Activated CD8-positive, alpha-beta memory T cell treated with anti-CD3 and anti-CD28 coated beads, Interleukin-2, amount 10 ng/mL, durations not matched to agents 7 days and 5 days (primary cell): Measurements from ENCODE around the gene EIF3D. TPM values are rescaled to one million over a fixed set of nuclear protein-coding genes. Genes with fewer than 3 reads are reported as not detected.

Experiments
- ATAC-seq: fragments of 150-1000 bp; cut with Tn5 transposase; one replicate; pipeline ENCODE4 v1.10.0; 2021; ENCODE audit warnings: moderate library complexity
- CTCF ChIA-PET: fragments of 350-600 bp; sonication (Branson Sonifier 250); formaldehyde crosslinking; loops from one replicate; lab custom pipeline; 2021; ENCODE audit warnings: antibody characterized with exemption; lab: Charles Lee
- DNase-seq: peaks from one replicate; pipeline ENCODE4 v3.0.0-alpha.2; 2020
- H3K27ac Mint-ChIP-seq: one replicate; pipeline ENCODE4 v1.8.0; 2021; ENCODE audit warnings: mild to moderate bottlenecking, mixed read lengths
- H3K27me3 Mint-ChIP-seq: one replicate; pipeline ENCODE4 v1.8.0; 2021; ENCODE audit warnings: mixed read lengths
- H3K36me3 Mint-ChIP-seq: one replicate; pipeline ENCODE4 v1.8.0; 2021; ENCODE audit warnings: mild to moderate bottlenecking, mixed read lengths
- H3K4me1 Mint-ChIP-seq: one replicate; pipeline ENCODE4 v1.8.0; 2021; ENCODE audit warnings: mixed read lengths
- H3K4me3 Mint-ChIP-seq: one replicate; pipeline ENCODE4 v1.8.0; 2021; ENCODE audit warnings: mild to moderate bottlenecking, moderate library complexity, mixed read lengths
- H3K9me3 Mint-ChIP-seq: one replicate; pipeline ENCODE4 v1.8.0; 2022; ENCODE audit warnings: low read depth, mixed read lengths
- total RNA-seq, 2 experiments: library from RNA; stranded (reverse); gene quantifications; one replicate each; pipeline ENCODE4 v1.2.3, GENCODE V29; 2021

Gene EIF3D, protein sequence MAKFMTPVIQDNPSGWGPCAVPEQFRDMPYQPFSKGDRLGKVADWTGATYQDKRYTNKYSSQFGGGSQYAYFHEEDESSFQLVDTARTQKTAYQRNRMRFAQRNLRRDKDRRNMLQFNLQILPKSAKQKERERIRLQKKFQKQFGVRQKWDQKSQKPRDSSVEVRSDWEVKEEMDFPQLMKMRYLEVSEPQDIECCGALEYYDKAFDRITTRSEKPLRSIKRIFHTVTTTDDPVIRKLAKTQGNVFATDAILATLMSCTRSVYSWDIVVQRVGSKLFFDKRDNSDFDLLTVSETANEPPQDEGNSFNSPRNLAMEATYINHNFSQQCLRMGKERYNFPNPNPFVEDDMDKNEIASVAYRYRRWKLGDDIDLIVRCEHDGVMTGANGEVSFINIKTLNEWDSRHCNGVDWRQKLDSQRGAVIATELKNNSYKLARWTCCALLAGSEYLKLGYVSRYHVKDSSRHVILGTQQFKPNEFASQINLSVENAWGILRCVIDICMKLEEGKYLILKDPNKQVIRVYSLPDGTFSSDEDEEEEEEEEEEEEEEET
- 100 to 1,000 TPM; 205 to 232 TPM for total RNA-seq

- CTCF ChIA-PET, result interaction anchor here (0.8 to 2.6 kb wide), 7 partner anchors 17 to 516 kb away, joined by 3 to 14 read pairs (median 4); no protein-coding TSS in a partner anchor
- peak within 1 kb of the TSS; percentile 98 for H3K27ac Mint-ChIP-seq
- H3K4me1 Mint-ChIP-seq, result peaks cover 32% of the 10 kb centered on the region
- DNase-seq (peak; percentile 100), ATAC-seq (peak; percentile 97)
- H3K27me3 Mint-ChIP-seq, result no peaks in the 10 kb centered on the region
- peaks cover 3% of the 10 kb centered on the region for H3K9me3 Mint-ChIP-seq
- H3K4me3 Mint-ChIP-seq, result peak within 1 kb of the TSS; percentile 84
- H3K36me3 Mint-ChIP-seq, result peaks cover 28% of the 10 kb centered on the region
These were observed at the start of gene EIF3D for GRCh38 chr22:36528795-36529751. Gene EIF3D (minus strand): TSS chr22:36529166. CDS start chr22:36526121, 3,045 bp downstream.

DNA sequence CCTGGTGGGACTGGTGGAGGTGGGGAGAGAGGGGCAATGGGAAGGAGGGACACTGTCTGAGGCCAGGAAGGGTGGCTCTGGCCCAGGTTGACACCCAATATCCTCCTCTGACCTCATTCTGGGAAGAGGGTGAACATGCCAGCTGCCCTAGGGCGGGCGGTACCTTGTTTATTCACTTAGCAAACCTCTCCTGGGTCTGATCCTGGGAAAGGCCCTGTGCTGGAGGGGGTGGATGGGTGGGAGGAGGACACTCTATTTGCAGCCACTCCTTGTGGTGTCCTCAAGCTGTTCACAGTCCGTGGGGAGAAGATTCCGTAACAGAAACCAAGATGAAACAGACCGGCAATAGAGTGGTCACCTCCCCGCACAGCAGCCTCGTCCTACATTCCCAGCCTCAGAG, 49.7 kb upstream of the EIF3D start:
- H3K27ac Mint-ChIP-seq, result no peak overlapping the region
- H3K36me3 Mint-ChIP-seq, result no peaks in the 10 kb centered on the region
- H3K4me3 Mint-ChIP-seq, result no peak overlapping the region
- ATAC-seq (no peak), DNase-seq (no peak)
- no peaks in the 10 kb centered on the region for H3K9me3 Mint-ChIP-seq
- CTCF ChIA-PET, result interaction anchor here (0.9 kb wide), 1 partner anchor 9 kb away, joined by 3 read pairs; no protein-coding TSS in a partner anchor
- H3K27me3 Mint-ChIP-seq, result peaks cover 6% of the 10 kb centered on the region
- no peaks in the 10 kb centered on the region for H3K4me1 Mint-ChIP-seq

DNA sequence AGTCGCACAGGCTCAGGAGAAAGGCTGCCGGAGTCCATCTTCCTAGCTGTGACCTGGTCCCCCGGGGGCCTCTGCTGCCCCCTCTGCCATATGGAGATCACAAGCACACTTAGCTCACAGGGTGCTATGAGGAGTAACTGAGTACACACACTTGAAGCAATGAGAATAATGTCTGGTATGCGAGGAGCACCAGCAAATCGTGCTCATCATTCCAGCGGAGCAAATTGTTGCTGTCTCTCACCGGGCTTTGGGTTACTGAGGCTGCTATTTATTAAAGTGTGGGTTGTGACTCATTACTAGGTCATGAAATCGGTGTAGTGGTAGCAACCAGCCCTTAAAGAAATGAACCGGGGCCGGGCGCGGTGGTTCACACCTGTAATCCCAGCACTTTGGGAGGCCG, 48.1 kb upstream of the EIF3D start:
- Mint-ChIP-seq H3K27ac (no peak overlapping the region), H3K27me3 (peaks cover 3% of the 10 kb centered on the region), H3K4me1 (no peaks in the 10 kb centered on the region), H3K36me3 (no peaks in the 10 kb centered on the region), H3K4me3 (no peak overlapping the region), H3K9me3 (no peaks in the 10 kb centered on the region)
- CTCF ChIA-PET, result no interaction called here
- ATAC-seq (no peak), DNase-seq (no peak)

DNA sequence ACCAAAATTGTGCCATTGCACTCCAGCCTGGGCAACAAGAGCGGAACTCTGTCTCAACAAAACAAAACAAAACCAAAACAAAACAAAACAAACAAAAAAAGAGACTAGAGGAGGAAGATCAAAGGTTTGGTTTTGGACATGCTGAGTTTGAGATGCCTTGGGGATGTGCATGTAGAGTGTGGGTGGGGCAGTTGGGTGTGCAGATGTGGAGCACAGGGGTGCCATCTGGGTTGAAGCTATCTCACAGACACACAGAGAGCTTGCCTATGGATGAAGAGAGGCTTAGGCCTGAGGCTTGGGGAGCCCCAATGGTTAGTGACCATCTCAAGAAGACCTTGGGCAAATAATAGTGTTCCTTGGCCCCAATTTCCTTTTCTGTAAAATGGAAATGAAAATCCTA, 45.8 kb upstream of the EIF3D start:
- no peak for ATAC-seq
- DNase-seq, result no peak
- no peaks in the 10 kb centered on the region for H3K36me3 Mint-ChIP-seq
- CTCF ChIA-PET, result no interaction called here
- no peaks in the 10 kb centered on the region for H3K27me3 Mint-ChIP-seq
- no peak overlapping the region for H3K4me3 Mint-ChIP-seq
- no peak overlapping the region for H3K27ac Mint-ChIP-seq
- H3K9me3 Mint-ChIP-seq, result no peaks in the 10 kb centered on the region
- no peaks in the 10 kb centered on the region for H3K4me1 Mint-ChIP-seq

DNA sequence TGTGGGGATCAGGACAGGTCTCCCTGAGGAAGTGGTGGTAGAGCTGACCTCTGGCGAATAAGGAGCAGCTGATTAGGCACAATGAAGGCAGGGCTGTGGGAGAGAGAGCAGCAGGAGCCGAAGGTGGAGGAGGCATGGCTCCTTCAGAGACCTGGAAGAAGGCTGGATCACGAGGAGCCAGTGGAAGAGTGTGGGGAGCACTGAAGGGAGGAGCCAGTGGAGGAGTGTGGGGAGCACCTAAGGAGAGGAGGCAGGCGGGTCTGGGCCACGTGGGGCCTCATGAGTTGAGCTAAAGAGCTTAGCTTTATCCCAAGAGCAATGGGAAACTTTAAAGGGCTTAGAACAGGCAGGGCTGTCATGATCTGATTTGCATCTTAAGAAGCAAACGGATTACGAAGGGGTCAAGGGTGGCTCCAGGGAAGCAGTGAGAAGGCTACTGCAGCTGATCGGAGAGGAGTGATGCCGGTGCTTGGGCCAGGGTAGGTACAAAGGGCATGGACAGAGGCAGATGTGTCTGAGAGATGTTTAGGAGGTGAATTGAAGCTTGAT, 44.9 kb upstream of the EIF3D start:
- H3K4me3 Mint-ChIP-seq, result no peak overlapping the region
- H3K27ac Mint-ChIP-seq, result no peak overlapping the region
- no peaks in the 10 kb centered on the region for H3K9me3 Mint-ChIP-seq
- H3K27me3 Mint-ChIP-seq, result no peaks in the 10 kb centered on the region
- no peak for DNase-seq
- no peak for ATAC-seq
- no peaks in the 10 kb centered on the region for H3K36me3 Mint-ChIP-seq
- CTCF ChIA-PET, result no interaction called here
- H3K4me1 Mint-ChIP-seq, result no peaks in the 10 kb centered on the region

- ATAC-seq (no peak), DNase-seq (no peak)
- no peaks in the 10 kb centered on the region for H3K9me3 Mint-ChIP-seq
- H3K27me3 Mint-ChIP-seq, result peaks cover 6% of the 10 kb centered on the region
- H3K36me3 Mint-ChIP-seq, result no peaks in the 10 kb centered on the region
- no peak overlapping the region for H3K27ac Mint-ChIP-seq
- CTCF ChIA-PET, result no interaction called here
- no peaks in the 10 kb centered on the region for H3K4me1 Mint-ChIP-seq
- H3K4me3 Mint-ChIP-seq, result no peak overlapping the region
These were observed 43.0 kb upstream of the EIF3D start for GRCh38 chr22:36571991-36572390.

GRCh38 chr22:36569999-36570398, 41.0 kb upstream of the EIF3D start:
- Mint-ChIP-seq H3K4me1 (no peaks in the 10 kb centered on the region), H3K27me3 (peaks cover 21% of the 10 kb centered on the region), H3K27ac (no peak overlapping the region), H3K4me3 (no peak overlapping the region), H3K36me3 (no peaks in the 10 kb centered on the region), H3K9me3 (no peaks in the 10 kb centered on the region)
- CTCF ChIA-PET, result interaction anchor here (0.7 kb wide), 1 partner anchor 8 kb away, joined by 3 read pairs; no protein-coding TSS in a partner anchor
- ATAC-seq, result no peak
- DNase-seq, result no peak

DNA sequence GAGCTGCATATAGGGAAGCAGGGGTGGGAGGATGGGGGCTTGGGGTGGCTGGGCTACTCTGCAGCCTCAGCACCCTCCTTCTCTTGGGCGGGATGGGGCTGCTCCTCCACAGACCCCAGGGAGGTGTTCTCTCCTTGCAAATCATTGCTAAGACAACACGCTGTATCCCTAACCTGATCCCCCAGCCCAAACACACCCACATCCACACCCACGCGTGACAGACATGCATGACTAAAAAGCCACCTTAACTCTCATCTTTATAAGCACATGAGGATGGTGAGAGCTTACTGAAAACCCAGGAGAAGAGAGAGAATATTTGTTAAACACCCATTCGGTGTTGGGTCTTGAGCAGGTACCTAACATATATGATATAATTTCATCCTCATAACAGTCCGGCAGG, 39.9 kb upstream of the EIF3D start:
- ATAC-seq (no peak), DNase-seq (no peak)
- CTCF ChIA-PET, result no interaction called here
- H3K36me3 Mint-ChIP-seq, result no peaks in the 10 kb centered on the region
- no peak overlapping the region for H3K4me3 Mint-ChIP-seq
- no peaks in the 10 kb centered on the region for H3K9me3 Mint-ChIP-seq
- H3K27ac Mint-ChIP-seq, result no peak overlapping the region
- peaks cover 31% of the 10 kb centered on the region for H3K27me3 Mint-ChIP-seq
- no peaks in the 10 kb centered on the region for H3K4me1 Mint-ChIP-seq

DNA sequence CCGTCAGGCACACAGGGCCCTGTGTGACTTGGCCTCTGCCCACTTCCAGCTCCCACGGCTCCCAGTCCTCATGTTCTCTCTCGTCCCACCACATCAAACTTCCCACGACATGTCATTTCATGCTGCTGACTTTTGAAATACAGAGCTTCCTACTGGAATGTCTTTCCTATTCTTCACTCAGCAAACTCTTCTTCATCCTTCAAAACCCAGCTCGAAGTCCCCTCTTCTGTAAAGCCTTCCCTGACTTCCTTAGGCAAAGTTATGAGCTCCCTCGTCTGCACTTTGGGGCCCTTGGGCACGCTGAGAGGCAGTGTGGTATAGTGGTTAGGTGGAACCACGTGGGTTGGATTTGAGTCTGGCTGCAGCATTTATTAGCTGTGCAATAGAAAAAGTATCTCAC, 37.8 kb upstream of the EIF3D start:
- peaks cover 41% of the 10 kb centered on the region for H3K27me3 Mint-ChIP-seq

GRCh38 chr22:36565686-36566085, 36.7 kb upstream of the EIF3D start:
- peaks cover 41% of the 10 kb centered on the region for H3K27me3 Mint-ChIP-seq

More for the DNA sequence above, 37.8 kb upstream of the EIF3D start:
- no peak overlapping the region for H3K4me3 Mint-ChIP-seq
- CTCF ChIA-PET, result interaction anchor here (1.1 kb wide), 1 partner anchor 66 kb away, joined by 3 read pairs; no protein-coding TSS in a partner anchor
- DNase-seq, result no peak
- H3K36me3 Mint-ChIP-seq, result no peaks in the 10 kb centered on the region
- ATAC-seq, result no peak
- H3K4me1 Mint-ChIP-seq, result no peaks in the 10 kb centered on the region
- no peak overlapping the region for H3K27ac Mint-ChIP-seq
- no peaks in the 10 kb centered on the region for H3K9me3 Mint-ChIP-seq

DNA sequence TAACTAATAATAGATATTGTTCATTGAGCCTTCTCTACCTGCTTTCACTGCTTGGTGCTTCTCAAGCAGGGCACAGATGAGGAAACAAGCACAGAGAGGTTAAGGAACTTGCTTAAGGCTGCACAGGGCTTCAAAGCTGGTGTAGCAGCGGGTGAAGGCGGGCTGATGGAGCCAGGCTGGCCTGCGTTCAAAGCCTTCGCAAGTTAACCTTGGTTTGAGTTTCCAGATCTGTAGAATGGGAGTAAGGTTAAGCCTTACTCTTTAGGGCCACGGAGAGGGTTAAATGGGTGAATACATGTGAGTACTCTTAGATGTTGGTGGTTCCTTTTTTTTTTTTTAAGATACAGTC, 36.2 kb upstream of the EIF3D start:
- Mint-ChIP-seq H3K27me3 (peaks cover 44% of the 10 kb centered on the region), H3K4me3 (no peak overlapping the region), H3K9me3 (no peaks in the 10 kb centered on the region), H3K27ac (no peak overlapping the region), H3K36me3 (no peaks in the 10 kb centered on the region), H3K4me1 (no peaks in the 10 kb centered on the region)
- no peak for DNase-seq
- CTCF ChIA-PET, result no interaction called here
- ATAC-seq, result no peak

More at GRCh38 chr22:36565686-36566085, 36.7 kb upstream of the EIF3D start:
- CTCF ChIA-PET, result no interaction called here
- ATAC-seq (no peak), DNase-seq (no peak)
- Mint-ChIP-seq H3K9me3 (no peaks in the 10 kb centered on the region), H3K27ac (no peak overlapping the region), H3K36me3 (no peaks in the 10 kb centered on the region), H3K4me1 (no peaks in the 10 kb centered on the region), H3K4me3 (no peak overlapping the region)

DNA sequence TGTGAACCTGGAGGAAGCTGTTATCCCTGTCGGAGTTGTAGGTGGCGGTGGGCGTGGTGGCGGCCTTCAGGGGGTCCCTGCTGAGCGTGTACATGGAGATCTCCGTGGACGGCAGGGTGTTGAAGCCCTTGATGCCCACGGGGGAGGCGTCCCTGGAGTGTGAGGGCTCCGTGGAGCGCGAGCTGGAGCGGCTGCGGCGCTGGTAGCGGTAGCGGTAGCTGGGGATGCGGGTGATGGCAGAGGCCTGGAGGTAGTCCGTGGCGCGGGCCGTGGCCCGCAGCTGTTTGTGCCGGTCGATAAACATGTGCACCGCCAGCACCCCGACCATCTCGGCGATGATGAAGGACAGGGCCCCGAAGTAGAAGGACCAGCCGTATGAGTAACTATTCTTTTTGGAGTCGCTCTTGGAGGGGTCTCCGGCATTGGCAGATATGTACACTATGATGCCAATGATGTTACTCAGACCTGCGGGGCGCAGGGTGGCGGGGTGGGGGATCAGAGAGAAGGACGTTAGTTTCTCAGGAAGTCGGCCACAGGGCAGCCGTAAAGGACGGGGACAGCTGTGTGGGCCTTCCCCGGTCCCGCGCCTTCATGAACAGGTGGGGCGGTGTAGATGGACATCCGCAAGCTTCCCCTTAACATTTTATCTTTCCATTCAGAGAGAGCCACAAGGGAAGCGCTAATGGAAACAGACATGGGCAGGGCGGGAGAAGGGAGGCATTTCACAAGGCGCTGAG, 35.6 kb upstream of the EIF3D start:
- Mint-ChIP-seq H3K4me3 (no peak overlapping the region), H3K9me3 (no peaks in the 10 kb centered on the region), H3K27me3 (peaks cover 44% of the 10 kb centered on the region), H3K36me3 (no peaks in the 10 kb centered on the region), H3K27ac (no peak overlapping the region), H3K4me1 (no peaks in the 10 kb centered on the region)
- CTCF ChIA-PET, result no interaction called here
- DNase-seq (no peak), ATAC-seq (no peak)
